Panc1 (cell line): ENCODE measurements around the gene WWOX. TPM values are rescaled to one million over a fixed set of nuclear protein-coding genes. Genes with fewer than 3 reads are reported as not detected.

Experiments
- ATAC-seq: fragments of 200-7000 bp; cut with Tn5 transposase; 2 replicates; pipeline ENCODE4 v1.9.1; 2020; ENCODE audit warnings: mild to moderate bottlenecking, moderate library complexity
- BruUV-seq: library from RNA; stranded (reverse); fragments of 400-500 nt; replicated peaks from 2 replicates; lab custom pipeline; 2021; lab: Mats Ljungman, UMichigan
- CTCF ChIA-PET: fragments of 300-600 bp; sonication (Branson Sonifier 250); formaldehyde crosslinking; loops from one replicate; lab custom pipeline; 2022; ENCODE audit warnings: antibody characterized with exemption; lab: Charles Lee
- POLR2A ChIA-PET: fragments of 300-600 bp; sonication (Branson Sonifier 250); formaldehyde crosslinking; loops from one replicate; lab custom pipeline; 2022; ENCODE audit warnings: antibody characterized with exemption; lab: Charles Lee
- DNase-seq: peaks from one replicate; pipeline ENCODE4 v3.0.0-alpha.2; 2010; ENCODE audit warnings: low read depth, low spot score
- H3K27ac ChIP-seq: 2 replicates; pipeline ENCODE4 v1.5.1; 2011; ENCODE audit warnings: mild to moderate bottlenecking, low read length, inconsistent platforms
- H3K27me3 ChIP-seq: fragments of 200-500 bp; sonication (Bioruptor generic); 2 replicates; pipeline ENCODE4 v1.6.0; 2014; ENCODE audit warnings: low read length, inconsistent platforms; ENCODE audit not compliant: control insufficient read depth, insufficient read depth
- H3K36me3 ChIP-seq: fragments of 200-500 bp; sonication (Bioruptor generic); 2 replicates; pipeline ENCODE4 v1.5.1; 2014; ENCODE audit warnings: inconsistent platforms, mild to moderate bottlenecking, low read length, moderate library complexity; ENCODE audit not compliant: control insufficient read depth, insufficient read depth
- H3K4me1 ChIP-seq: 2 replicates; pipeline ENCODE4 v1.5.1; 2011; ENCODE audit warnings: inconsistent platforms, mild to moderate bottlenecking, low read length, moderate library complexity; ENCODE audit not compliant: control insufficient read depth, insufficient read depth
- H3K4me3 ChIP-seq, 2 experiments: 2 replicates each; pipeline ENCODE4 v1.5.1; 2011 to 2012; ENCODE audit warnings: low read depth in 2 of 2, low read length in 2 of 2, mild to moderate bottlenecking in 2 of 2, inconsistent platforms in 1 of 2, moderate library complexity in 1 of 2
- H3K9me3 ChIP-seq: fragments of 200-500 bp; sonication (Bioruptor generic); 2 replicates; pipeline ENCODE4 v1.5.1; 2014; ENCODE audit warnings: low read depth, mild to moderate bottlenecking, inconsistent platforms, low read length, moderate library complexity; ENCODE audit not compliant: control insufficient read depth, insufficient read depth
- POLR2AphosphoS5 ChIP-seq: IDR thresholded peaks from 2 replicates; pipeline ENCODE4 v1.6.1; 2012; ENCODE audit warnings: mild to moderate bottlenecking, low read depth, low read length, moderate library complexity
- SIN3A ChIP-seq: IDR thresholded peaks from 2 replicates; pipeline ENCODE4 v1.6.1; 2012; ENCODE audit warnings: low read depth, mild to moderate bottlenecking, low read length, moderate library complexity, borderline replicate concordance; ENCODE audit not compliant: insufficient read depth
- TCF7L2 ChIP-seq: IDR thresholded peaks from 2 replicates; pipeline ENCODE4 v1.6.1; 2011; ENCODE audit warnings: mild to moderate bottlenecking, low read depth, low read length, inconsistent platforms
- in situ Hi-C: cut with HindIII; loops from 2 replicates; pipeline ENCODE4 v1.10.0; 2016; ENCODE audit warnings: low sequenced_read_pairs, low pct_unique_long_range_greater_than_20kb
- intact Hi-C: fragments of 100-400 bp; cut with micrococcal nuclease; formaldehyde crosslinking; loops from one replicate; pipeline ENCODE4 v1.10.0; 2022; ENCODE audit not compliant: unreplicated experiment
- total RNA-seq: library from RNA; stranded (reverse); gene quantifications from one replicate; pipeline ENCODE4 v1.2.1, GENCODE V29; 2021; ENCODE audit not compliant: unreplicated experiment
- TF ChIP-seq, protein P1 (sequence below), 2 experiments: IDR thresholded peaks; 2 replicates each; pipeline ENCODE4 v1.6.1; 2011 to 2012; ENCODE audit warnings: low read depth in 2 of 2, control low read depth in 1 of 2, low read length in 1 of 2, mild to moderate bottlenecking in 1 of 2, moderate library complexity in 1 of 2; ENCODE audit not compliant: insufficient read depth in 1 of 2
- TF ChIP-seq, protein P2 (sequence below): fragments of 450-650 bp; IDR thresholded peaks from 2 replicates; pipeline ENCODE4 v1.5.1; 2017; ENCODE audit warnings: mild to moderate bottlenecking

The WWOX gene
- total RNA-seq, 1 experiment from 2014 or later = 12.5 TPM

DNA sequence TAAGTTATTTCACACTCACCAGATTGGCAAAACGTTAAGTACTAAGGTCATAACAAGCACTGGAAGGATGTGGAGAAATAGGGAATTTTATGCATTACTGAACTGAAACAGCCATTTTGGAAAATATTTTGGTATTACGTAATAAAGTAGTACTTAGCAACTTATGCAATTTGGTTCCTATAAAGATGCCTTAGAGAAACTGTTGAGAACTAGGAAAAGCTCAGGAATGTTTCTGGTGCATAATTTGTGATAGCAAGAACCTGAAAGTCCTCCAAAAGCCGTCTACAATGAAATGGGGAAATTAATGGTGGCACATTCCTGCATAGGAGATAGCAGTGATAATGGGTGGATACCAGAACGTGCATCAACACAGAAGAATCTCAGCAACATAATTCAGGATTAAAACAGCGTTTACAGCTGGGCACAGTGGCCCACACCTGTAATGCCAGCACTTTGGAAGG lies 472.5 kb downstream of the WWOX start:
- BruUV-seq = no TSS peak
- POLR2A ChIA-PET = interaction anchor here (0.5 kb wide), 1 partner anchor 115 kb away, joined by 3 read pairs; no protein-coding TSS in a partner anchor
- H3K4me1 ChIP-seq = no peaks in the 10 kb centered on the region
- H3K4me3 ChIP-seq = no peak overlapping the region
- in situ Hi-C loops = no loop called here
- CTCF ChIA-PET = no interaction called here
- H3K27me3 ChIP-seq = no peaks in the 10 kb centered on the region
- no peaks in the 10 kb centered on the region for H3K9me3 ChIP-seq
- intact Hi-C loops = no loop called here
- TF ChIP-seq TCF7L2 (no peak), SIN3A (no peak), POLR2AphosphoS5 (no peak)
- TF ChIP-seq, protein P1, sequence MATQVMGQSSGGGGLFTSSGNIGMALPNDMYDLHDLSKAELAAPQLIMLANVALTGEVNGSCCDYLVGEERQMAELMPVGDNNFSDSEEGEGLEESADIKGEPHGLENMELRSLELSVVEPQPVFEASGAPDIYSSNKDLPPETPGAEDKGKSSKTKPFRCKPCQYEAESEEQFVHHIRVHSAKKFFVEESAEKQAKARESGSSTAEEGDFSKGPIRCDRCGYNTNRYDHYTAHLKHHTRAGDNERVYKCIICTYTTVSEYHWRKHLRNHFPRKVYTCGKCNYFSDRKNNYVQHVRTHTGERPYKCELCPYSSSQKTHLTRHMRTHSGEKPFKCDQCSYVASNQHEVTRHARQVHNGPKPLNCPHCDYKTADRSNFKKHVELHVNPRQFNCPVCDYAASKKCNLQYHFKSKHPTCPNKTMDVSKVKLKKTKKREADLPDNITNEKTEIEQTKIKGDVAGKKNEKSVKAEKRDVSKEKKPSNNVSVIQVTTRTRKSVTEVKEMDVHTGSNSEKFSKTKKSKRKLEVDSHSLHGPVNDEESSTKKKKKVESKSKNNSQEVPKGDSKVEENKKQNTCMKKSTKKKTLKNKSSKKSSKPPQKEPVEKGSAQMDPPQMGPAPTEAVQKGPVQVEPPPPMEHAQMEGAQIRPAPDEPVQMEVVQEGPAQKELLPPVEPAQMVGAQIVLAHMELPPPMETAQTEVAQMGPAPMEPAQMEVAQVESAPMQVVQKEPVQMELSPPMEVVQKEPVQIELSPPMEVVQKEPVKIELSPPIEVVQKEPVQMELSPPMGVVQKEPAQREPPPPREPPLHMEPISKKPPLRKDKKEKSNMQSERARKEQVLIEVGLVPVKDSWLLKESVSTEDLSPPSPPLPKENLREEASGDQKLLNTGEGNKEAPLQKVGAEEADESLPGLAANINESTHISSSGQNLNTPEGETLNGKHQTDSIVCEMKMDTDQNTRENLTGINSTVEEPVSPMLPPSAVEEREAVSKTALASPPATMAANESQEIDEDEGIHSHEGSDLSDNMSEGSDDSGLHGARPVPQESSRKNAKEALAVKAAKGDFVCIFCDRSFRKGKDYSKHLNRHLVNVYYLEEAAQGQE (IDR thresholded peaks at IDR 0.05; ENCODE audit: insufficient read depth in 1 of 2, low read depth in 2 of 2, low read length in 1 of 2) = no peak
- TF ChIP-seq, protein P2, sequence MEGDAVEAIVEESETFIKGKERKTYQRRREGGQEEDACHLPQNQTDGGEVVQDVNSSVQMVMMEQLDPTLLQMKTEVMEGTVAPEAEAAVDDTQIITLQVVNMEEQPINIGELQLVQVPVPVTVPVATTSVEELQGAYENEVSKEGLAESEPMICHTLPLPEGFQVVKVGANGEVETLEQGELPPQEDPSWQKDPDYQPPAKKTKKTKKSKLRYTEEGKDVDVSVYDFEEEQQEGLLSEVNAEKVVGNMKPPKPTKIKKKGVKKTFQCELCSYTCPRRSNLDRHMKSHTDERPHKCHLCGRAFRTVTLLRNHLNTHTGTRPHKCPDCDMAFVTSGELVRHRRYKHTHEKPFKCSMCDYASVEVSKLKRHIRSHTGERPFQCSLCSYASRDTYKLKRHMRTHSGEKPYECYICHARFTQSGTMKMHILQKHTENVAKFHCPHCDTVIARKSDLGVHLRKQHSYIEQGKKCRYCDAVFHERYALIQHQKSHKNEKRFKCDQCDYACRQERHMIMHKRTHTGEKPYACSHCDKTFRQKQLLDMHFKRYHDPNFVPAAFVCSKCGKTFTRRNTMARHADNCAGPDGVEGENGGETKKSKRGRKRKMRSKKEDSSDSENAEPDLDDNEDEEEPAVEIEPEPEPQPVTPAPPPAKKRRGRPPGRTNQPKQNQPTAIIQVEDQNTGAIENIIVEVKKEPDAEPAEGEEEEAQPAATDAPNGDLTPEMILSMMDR = no peak
- no peak overlapping the region for H3K27ac ChIP-seq
- no peaks in the 10 kb centered on the region for H3K36me3 ChIP-seq
- DNase-seq (no peak), ATAC-seq (no peak)

- ChIA-PET CTCF (no interaction called here), POLR2A (no interaction called here)
- in situ Hi-C loops = no loop called here
- ATAC-seq (no peak), DNase-seq (no peak)
- Histone ChIP-seq H3K36me3 (no peaks in the 10 kb centered on the region), H3K9me3 (no peaks in the 10 kb centered on the region), H3K4me3 (no peak overlapping the region), H3K4me1 (no peaks in the 10 kb centered on the region), H3K27ac (no peak overlapping the region), H3K27me3 (no peaks in the 10 kb centered on the region)
- BruUV-seq = no TSS peak
- intact Hi-C loops = no loop called here
- TF ChIP-seq POLR2AphosphoS5 (no peak), SIN3A (no peak), TCF7L2 (no peak)
- TF ChIP-seq, protein P2 = no peak
- TF ChIP-seq, protein P1 (IDR thresholded peaks at IDR 0.05; ENCODE audit: insufficient read depth in 1 of 2, low read depth in 2 of 2, low read length in 1 of 2) = no peak
These were observed 475.1 kb downstream of the WWOX start for GRCh38 chr16:78574571-78574970.
